DMS79 (cell line): Measurements from ENCODE around the gene OSBPL9.

Source experiments
- DNase-seq: peaks from one replicate; lab custom pipeline; 2025; lab: John Stamatoyannopoulos, UW

The OSBPL9 gene

GRCh38 chr1:51616903-51617708 is at the start of gene OSBPL9:
Gene OSBPL9 (plus strand): TSS chr1:51617092. CDS start chr1:51617111, 19 bp downstream.
- peak; percentile 85 for DNase-seq

- no peak for DNase-seq
These were observed 49.2 kb upstream of the OSBPL9 start for GRCh38 chr1:51567653-51568052.

GRCh38 chr1:51568231-51568935 is 48.5 kb upstream of the OSBPL9 start:
- no peak for DNase-seq

GRCh38 chr1:51569284-51570062 is 47.4 kb upstream of the OSBPL9 start:
- peak; percentile 8 for DNase-seq

- no peak for DNase-seq
These were observed 46.7 kb upstream of the OSBPL9 start for GRCh38 chr1:51570063-51570710.

- no peak for DNase-seq
These were observed 44.5 kb upstream of the OSBPL9 start for GRCh38 chr1:51572365-51572764.

- no peak for DNase-seq
These were observed 42.1 kb upstream of the OSBPL9 start for GRCh38 chr1:51574796-51575195.

- no peak for DNase-seq
These were observed 41.3 kb upstream of the OSBPL9 start for GRCh38 chr1:51575406-51576084.

GRCh38 chr1:51576085-51576444 is 40.8 kb upstream of the OSBPL9 start:
- no peak for DNase-seq

- DNase-seq, result no peak
These were observed 40.0 kb upstream of the OSBPL9 start for GRCh38 chr1:51576923-51577322.

- no peak for DNase-seq
These were observed 38.3 kb upstream of the OSBPL9 start for GRCh38 chr1:51578383-51579109.

- no peak for DNase-seq
These were observed 35.7 kb upstream of the OSBPL9 start for GRCh38 chr1:51581238-51581637.

GRCh38 chr1:51583532-51583931 is 33.4 kb upstream of the OSBPL9 start:
- no peak for DNase-seq

- no peak for DNase-seq
These were observed 32.9 kb upstream of the OSBPL9 start for GRCh38 chr1:51584021-51584420.

- DNase-seq, result no peak
These were observed 24.2 kb upstream of the OSBPL9 start for GRCh38 chr1:51592711-51593110.

GRCh38 chr1:51594716-51595115 is 22.2 kb upstream of the OSBPL9 start:
- DNase-seq, result no peak

GRCh38 chr1:51600529-51600928 is 16.4 kb upstream of the OSBPL9 start:
- peak; percentile 75 for DNase-seq

- DNase-seq, result peak; percentile 45
These were observed 15.9 kb upstream of the OSBPL9 start for GRCh38 chr1:51600965-51601364.

GRCh38 chr1:51605961-51606723 is 10.8 kb upstream of the OSBPL9 start:
- no peak for DNase-seq

GRCh38 chr1:51607681-51608095 is 9.2 kb upstream of the OSBPL9 start:
- no peak for DNase-seq
